ENCODE data around the gene MYH6. TPM values are rescaled to one million over a fixed set of nuclear protein-coding genes. Genes with fewer than 3 reads are reported as not detected.
A peak's percentile ranks its signal among the peaks of the same experiment; 100 is the strongest.
"Not testable (repeated sequence)": the region's sequence is repeated elsewhere in the genome, so short reads cannot be mapped to it uniquely, and the experiment has no call there.

MYH6 gene
- total RNA-seq, 1 donor from 2014 or later = 3.3 TPM

- DNase-seq = no peak
These were observed 15.5 kb downstream of the MYH6 start for GRCh38 chr14:23392613-23393012.

GRCh38 chr14:23389871-23390270, 18.2 kb downstream of the MYH6 start:
- not testable (repeated sequence) for DNase-seq

GRCh38 chr14:23389396-23389795, 18.7 kb downstream of the MYH6 start:
- no peak for DNase-seq

- no peak for DNase-seq
These were observed 19.1 kb downstream of the MYH6 start for GRCh38 chr14:23388996-23389395.

- DNase-seq = no peak
These were observed 19.9 kb downstream of the MYH6 start for GRCh38 chr14:23387916-23388882.

GRCh38 chr14:23386999-23387398, 21.1 kb downstream of the MYH6 start:
- no peak for DNase-seq

GRCh38 chr14:23386266-23386657, 21.8 kb downstream of the MYH6 start:
- DNase-seq = not testable (repeated sequence)

GRCh38 chr14:23385642-23386265, 22.3 kb downstream of the MYH6 start:
- DNase-seq = no peak

- no peak for DNase-seq
These were observed 22.8 kb downstream of the MYH6 start for GRCh38 chr14:23385244-23385641.

GRCh38 chr14:23384364-23385080, 23.6 kb downstream of the MYH6 start:
- no peak for DNase-seq

GRCh38 chr14:23382731-23383440, 25.2 kb downstream of the MYH6 start:
- DNase-seq = no peak

GRCh38 chr14:23382276-23382675, 25.8 kb downstream of the MYH6 start:
- no peak for DNase-seq

- DNase-seq = no peak
These were observed 26.2 kb downstream of the MYH6 start for GRCh38 chr14:23381871-23382270.

- no peak for DNase-seq
These were observed 27.1 kb downstream of the MYH6 start for GRCh38 chr14:23380976-23381375.

- DNase-seq = no peak
These were observed 27.7 kb downstream of the MYH6 start for GRCh38 chr14:23380197-23380914.

- DNase-seq = peak; percentile 66
These were observed 28.5 kb downstream of the MYH6 start for GRCh38 chr14:23379366-23380196.

- DNase-seq = no peak
These were observed 29.4 kb downstream of the MYH6 start for GRCh38 chr14:23378612-23379220.

- no peak for DNase-seq
These were observed 30.2 kb downstream of the MYH6 start for GRCh38 chr14:23377573-23378563.

GRCh38 chr14:23377198-23377550, 30.9 kb downstream of the MYH6 start:
- no peak for DNase-seq

All from tongue (tissue), 2 donors.